SU-DHL-6 (cell line): ENCODE data around the gene LPCAT1.

Source experiments
- EZH2phosphoT487 ChIP-seq: fragments of 200-600 bp; sonication (generic), shearing (Covaris generic); conservative IDR thresholded peaks from 2 replicates; pipeline ENCODE4 v1.6.1; 2018; ENCODE audit warnings: mild to moderate bottlenecking, antibody characterized with exemption, low read length, moderate library complexity, mixed read lengths
- TF ChIP-seq, protein P1 (sequence below): fragments of 200-600 bp; sonication (generic); IDR thresholded peaks from one replicate; pipeline ENCODE4 v1.5.1; 2017; ENCODE audit warnings: antibody characterized with exemption, mild to moderate bottlenecking, low read length, moderate library complexity; ENCODE audit not compliant: insufficient read depth, poor library complexity, severe bottlenecking

GRCh38 chr5:1542781-1543180, 19.0 kb upstream of the LPCAT1 start:
- TF ChIP-seq, protein P1, sequence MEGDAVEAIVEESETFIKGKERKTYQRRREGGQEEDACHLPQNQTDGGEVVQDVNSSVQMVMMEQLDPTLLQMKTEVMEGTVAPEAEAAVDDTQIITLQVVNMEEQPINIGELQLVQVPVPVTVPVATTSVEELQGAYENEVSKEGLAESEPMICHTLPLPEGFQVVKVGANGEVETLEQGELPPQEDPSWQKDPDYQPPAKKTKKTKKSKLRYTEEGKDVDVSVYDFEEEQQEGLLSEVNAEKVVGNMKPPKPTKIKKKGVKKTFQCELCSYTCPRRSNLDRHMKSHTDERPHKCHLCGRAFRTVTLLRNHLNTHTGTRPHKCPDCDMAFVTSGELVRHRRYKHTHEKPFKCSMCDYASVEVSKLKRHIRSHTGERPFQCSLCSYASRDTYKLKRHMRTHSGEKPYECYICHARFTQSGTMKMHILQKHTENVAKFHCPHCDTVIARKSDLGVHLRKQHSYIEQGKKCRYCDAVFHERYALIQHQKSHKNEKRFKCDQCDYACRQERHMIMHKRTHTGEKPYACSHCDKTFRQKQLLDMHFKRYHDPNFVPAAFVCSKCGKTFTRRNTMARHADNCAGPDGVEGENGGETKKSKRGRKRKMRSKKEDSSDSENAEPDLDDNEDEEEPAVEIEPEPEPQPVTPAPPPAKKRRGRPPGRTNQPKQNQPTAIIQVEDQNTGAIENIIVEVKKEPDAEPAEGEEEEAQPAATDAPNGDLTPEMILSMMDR = no peak
- TF ChIP-seq EZH2phosphoT487 = no peak
